Measurements from ENCODE around the gene PCDHGA8.

The PCDHGA8 gene

DNA sequence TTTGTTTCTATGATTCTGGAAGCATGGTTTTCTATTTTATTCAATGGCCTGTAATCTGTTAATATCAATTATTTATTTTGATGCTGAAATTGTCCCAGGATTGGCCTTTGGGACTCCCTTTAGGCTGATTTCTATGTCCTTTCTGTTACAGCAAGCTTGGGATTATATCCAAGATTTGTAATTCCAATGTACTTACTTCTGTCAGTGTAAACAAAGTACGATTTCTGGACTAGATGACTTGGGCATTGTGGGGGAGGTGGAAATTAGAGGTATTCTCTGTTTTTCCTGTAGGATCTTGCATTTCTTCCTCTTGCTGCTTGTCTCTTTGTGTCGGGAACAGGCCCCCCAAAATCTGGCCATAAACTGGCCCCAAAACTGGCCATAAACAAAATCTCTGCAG, 41.6 kb downstream of the PCDHGA8 start:
- no peak for DNase-seq

GRCh38 chr5:141437221-141437620, 44.8 kb downstream of the PCDHGA8 start:
- no peak for DNase-seq

- no peak for DNase-seq
Measured at GRCh38 chr5:141439411-141440141, 47.1 kb downstream of the PCDHGA8 start.

DNA sequence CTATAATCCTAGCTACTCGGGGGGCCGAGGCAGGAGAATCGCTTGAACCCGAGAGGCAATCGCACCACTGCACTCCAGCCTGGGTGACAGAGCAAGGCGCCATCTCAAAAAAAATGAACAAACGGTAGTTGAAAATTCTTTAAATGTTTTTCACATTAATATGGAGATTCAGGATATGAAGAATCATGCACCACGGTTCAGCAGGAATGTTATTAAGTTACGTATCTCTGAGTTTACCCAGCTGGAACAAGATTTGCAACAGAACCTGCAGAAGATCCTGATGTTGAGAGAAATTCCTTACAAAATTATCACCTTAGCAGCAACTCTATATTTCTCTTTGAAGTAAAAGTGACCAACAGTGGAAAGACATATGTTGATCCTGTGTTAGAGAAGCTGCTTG, 47.9 kb downstream of the PCDHGA8 start:
- no peak for DNase-seq

GRCh38 chr5:141441571-141442170, 49.2 kb downstream of the PCDHGA8 start:
- no peak for DNase-seq

Measured in activated CD4-positive, alpha-beta T cell treated with anti-CD3 and anti-CD28 coated beads, Interleukin-2, amount 50 U/mL, for 1 hour (primary cell).